SK-N-MC (cell line): Measurements from ENCODE around the gene RASSF1.

ENCODE experiments used
- DNase-seq: peaks from one replicate; pipeline ENCODE4 v3.0.0-alpha.2; 2011; ENCODE audit warnings: low read depth, low spot score
- H3K27ac ChIP-seq: fragments of 200-600 bp; sonication (generic); 2 replicates; pipeline ENCODE4 v1.5.1; 2016; ENCODE audit warnings: mixed run types
- H3K36me3 ChIP-seq: fragments of 200-600 bp; sonication (generic); 2 replicates; pipeline ENCODE4 v1.6.1; 2017; ENCODE audit warnings: antibody characterized with exemption, low read length, mixed read lengths; ENCODE audit not compliant: insufficient read depth
- H3K4me3 ChIP-seq: fragments of 200-600 bp; sonication (generic); 2 replicates; pipeline ENCODE4 v1.5.1; 2016
- H3K9ac ChIP-seq: fragments of 200-600 bp; sonication (generic); 2 replicates; pipeline ENCODE4 v1.8.0; 2017; ENCODE audit warnings: mixed run types, mixed read lengths; ENCODE audit not compliant: insufficient read length
- H3K9me3 ChIP-seq: fragments of 200-600 bp; sonication (generic); 2 replicates; pipeline ENCODE4 v1.6.1; 2017; ENCODE audit warnings: low read depth, mild to moderate bottlenecking, antibody characterized with exemption, low read length, moderate library complexity, mixed read lengths
- EZH2 ChIP-seq: fragments of 200-600 bp; sonication (generic); IDR thresholded peaks from one replicate; pipeline ENCODE4 v1.6.1; 2017; ENCODE audit warnings: antibody characterized with exemption
- FOXP2 ChIP-seq: optimal IDR thresholded peaks from 2 replicates; pipeline ENCODE3; 2011; ENCODE audit warnings: mild to moderate bottlenecking, moderate library complexity; ENCODE audit not compliant: insufficient read depth; ENCODE audit errors: extremely low read length, control extremely low read depth
- POLR2AphosphoS5 ChIP-seq: IDR thresholded peaks from 2 replicates; pipeline ENCODE4 v1.6.1; 2012; ENCODE audit warnings: mild to moderate bottlenecking, low read depth, low read length, borderline replicate concordance

The RASSF1 gene

DNA sequence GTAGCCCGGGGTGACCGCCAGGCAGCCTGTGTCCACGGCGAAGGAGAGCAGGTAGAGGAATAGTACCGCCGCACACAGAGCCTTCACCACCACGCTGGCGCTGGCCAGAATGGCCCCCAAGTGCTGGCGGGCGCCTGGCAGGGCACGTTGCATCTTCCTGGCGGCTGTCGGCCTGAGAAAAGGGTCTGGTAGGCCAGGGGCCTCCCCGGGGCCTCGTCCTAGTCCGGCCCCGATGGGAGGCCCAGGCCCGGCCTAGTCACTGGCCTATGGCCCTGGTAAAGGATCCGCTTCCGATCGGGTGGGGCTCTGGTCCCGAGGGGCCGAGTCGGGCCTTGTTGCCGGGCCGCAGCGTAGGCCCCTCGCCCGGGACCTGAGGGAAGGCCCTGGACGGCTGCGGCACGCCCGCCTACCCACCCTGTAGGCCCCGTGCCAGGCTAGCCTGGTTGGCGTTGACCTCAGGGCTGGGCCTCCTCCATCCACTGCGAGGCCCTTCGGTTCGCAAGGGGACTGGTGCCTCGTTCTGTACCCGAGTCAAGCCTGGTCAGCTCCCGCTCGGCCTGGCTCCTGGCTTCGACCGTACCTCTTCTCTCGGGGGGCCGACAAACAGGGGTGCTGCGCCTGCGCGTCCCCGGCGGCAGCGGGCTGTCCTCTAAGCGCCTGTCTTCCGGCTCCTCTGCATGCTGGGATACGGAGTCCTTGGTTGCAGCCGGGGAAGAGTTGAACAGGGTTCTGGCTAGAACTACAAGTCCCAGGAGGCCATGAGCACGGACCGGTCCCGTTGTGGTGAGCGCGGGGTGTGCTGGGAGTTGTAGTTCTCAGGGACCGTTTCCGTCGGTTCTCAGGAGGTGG, 18.5 kb upstream of the RASSF1 start, which contains the start of gene TMEM115:
Gene TMEM115, minus strand, starts transcription at position 611 of the 849 bp plus-strand sequence. Its CDS starts 458 bp downstream, at position 153.
- Histone ChIP-seq H3K36me3 (no peaks in the 10 kb centered on the region), H3K9ac (peak within 1 kb of the TSS; percentile 83), H3K9me3 (no peaks in the 10 kb centered on the region), H3K4me3 (peak within 1 kb of the TSS; percentile 78), H3K27ac (no peak within 1 kb of the TSS)
- DNase-seq, result peak; percentile 83
- TF ChIP-seq FOXP2 (no peak), EZH2 (no peak), POLR2AphosphoS5 (peak; percentile 81)

GRCh38 chr3:50358355-50358910, 17.8 kb upstream of the RASSF1 start:
- Histone ChIP-seq H3K4me3 (peak overlapping the region; percentile 78), H3K9ac (peak overlapping the region; percentile 83), H3K27ac (no peak overlapping the region), H3K36me3 (no peaks in the 10 kb centered on the region; the same call in 1 of the 2 replicates), H3K9me3 (no peaks in the 10 kb centered on the region)
- no peak for DNase-seq
- TF ChIP-seq EZH2 (no peak), FOXP2 (no peak), POLR2AphosphoS5 (no peak)

- no peak for DNase-seq
- TF ChIP-seq POLR2AphosphoS5, result no peak
- no peak for TF ChIP-seq EZH2
- TF ChIP-seq FOXP2, result no peak
- Histone ChIP-seq H3K36me3 (no peaks in the 10 kb centered on the region; the same call in 1 of the 2 replicates), H3K9ac (peak overlapping the region; percentile 83), H3K9me3 (no peaks in the 10 kb centered on the region), H3K4me3 (peak overlapping the region; percentile 78), H3K27ac (no peak overlapping the region)
Observed at GRCh38 chr3:50357481-50357880, 16.8 kb upstream of the RASSF1 start.

GRCh38 chr3:50356553-50356952, 15.9 kb upstream of the RASSF1 start:
- Histone ChIP-seq H3K9ac (no peak overlapping the region), H3K4me3 (no peak overlapping the region), H3K9me3 (no peaks in the 10 kb centered on the region), H3K36me3 (no peaks in the 10 kb centered on the region; the same call in 1 of the 2 replicates), H3K27ac (no peak overlapping the region)
- no peak for DNase-seq
- TF ChIP-seq EZH2, result no peak
- no peak for TF ChIP-seq FOXP2
- TF ChIP-seq POLR2AphosphoS5, result no peak

- no peak for DNase-seq
- Histone ChIP-seq H3K4me3 (no peak overlapping the region), H3K36me3 (no peaks in the 10 kb centered on the region; the same call in 1 of the 2 replicates), H3K9ac (no peak overlapping the region), H3K9me3 (no peaks in the 10 kb centered on the region), H3K27ac (no peak overlapping the region)
- TF ChIP-seq POLR2AphosphoS5, result no peak
- no peak for TF ChIP-seq FOXP2
- TF ChIP-seq EZH2, result no peak
Observed at GRCh38 chr3:50355829-50356552, 15.4 kb upstream of the RASSF1 start.

DNA sequence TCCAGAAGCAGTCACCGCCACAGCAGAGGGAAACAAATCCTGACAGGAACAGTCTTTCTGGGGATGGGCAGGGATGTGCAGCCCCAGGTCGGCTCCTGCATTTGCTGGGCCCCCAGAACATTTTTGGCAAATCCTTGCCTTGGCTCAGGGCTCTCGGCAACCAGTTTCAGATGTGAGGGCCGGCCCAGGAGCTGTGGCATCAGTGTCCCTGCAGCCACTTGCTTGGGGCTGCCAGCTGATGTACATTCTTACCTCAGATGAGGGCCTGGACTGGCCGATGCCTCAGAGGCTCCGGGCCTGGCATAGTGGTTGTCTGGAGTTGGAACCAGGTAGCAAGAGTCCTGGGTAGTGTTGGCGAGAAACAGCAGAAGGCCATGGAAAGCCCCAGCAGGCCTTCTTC, 14.2 kb upstream of the RASSF1 start:
- H3K4me3 ChIP-seq, result no peak overlapping the region
- no peak overlapping the region for H3K27ac ChIP-seq
- H3K9ac ChIP-seq, result no peak overlapping the region
- TF ChIP-seq POLR2AphosphoS5 (no peak), EZH2 (no peak), FOXP2 (no peak)
- no peak for DNase-seq
- H3K36me3 ChIP-seq, result no peaks in the 10 kb centered on the region; the same call in 1 of the 2 replicates
- no peaks in the 10 kb centered on the region for H3K9me3 ChIP-seq

GRCh38 chr3:50354186-50354764, 13.6 kb upstream of the RASSF1 start:
- H3K27ac ChIP-seq, result no peak overlapping the region
- no peak for DNase-seq
- no peak for TF ChIP-seq EZH2
- no peak for TF ChIP-seq FOXP2
- TF ChIP-seq POLR2AphosphoS5, result no peak
- no peaks in the 10 kb centered on the region; the same call in 1 of the 2 replicates for H3K36me3 ChIP-seq
- H3K4me3 ChIP-seq, result no peak overlapping the region
- no peak overlapping the region for H3K9ac ChIP-seq
- no peaks in the 10 kb centered on the region for H3K9me3 ChIP-seq
